Natural killer cell (primary cell): ENCODE measurements around the gene GSN. TPM values are rescaled to one million over a fixed set of nuclear protein-coding genes. Genes with fewer than 3 reads are reported as not detected.
A peak's percentile ranks its signal among the peaks of the same experiment; 100 is the strongest.

Experiments used
- ATAC-seq, 3 donors: fragments of 150-1000 bp in 2 of 3; fragments of 200-7000 bp in 1 of 3; cut with Tn5 transposase; 1 replicate in 1 of 3; 2 replicates in 2 of 3; pipeline ENCODE4 v1.10.0; 2021; ENCODE audit warnings: mild to moderate bottlenecking in 2 of 3, moderate library complexity in 2 of 3
- DNase-seq, 2 donors: peaks; one replicate each; pipeline versions ENCODE4 v3.0.0 to v3.0.0-alpha.2; 2013 to 2021; ENCODE audit warnings: mixed read lengths in 1 of 2
- H3K27ac ChIP-seq: one replicate; pipeline ENCODE4 v1.5.1; 2013; ENCODE audit warnings: mild to moderate bottlenecking, low read length
- H3K27me3 ChIP-seq: one replicate; pipeline ENCODE4 v1.6.1; 2013; ENCODE audit warnings: low read length; ENCODE audit not compliant: control insufficient read depth, insufficient read depth
- H3K36me3 ChIP-seq: one replicate; pipeline ENCODE4 v1.6.1; 2013; ENCODE audit warnings: low read length; ENCODE audit not compliant: control insufficient read depth, insufficient read depth
- H3K4me1 ChIP-seq: one replicate; pipeline ENCODE4 v1.6.1; 2013; ENCODE audit warnings: low read length; ENCODE audit not compliant: control insufficient read depth, insufficient read depth
- H3K4me3 ChIP-seq: one replicate; pipeline ENCODE4 v1.5.1; 2013; ENCODE audit warnings: low read length
- H3K9me3 ChIP-seq: one replicate; pipeline ENCODE4 v1.6.1; 2013; ENCODE audit warnings: low read length; ENCODE audit not compliant: control insufficient read depth, insufficient read depth
- H3K27ac Mint-ChIP-seq, 2 donors: one replicate each; pipeline ENCODE4 v1.8.0; 2022; ENCODE audit warnings: mild to moderate bottlenecking in 2 of 2, mixed read lengths in 2 of 2, moderate library complexity in 1 of 2
- H3K27me3 Mint-ChIP-seq, 2 donors: one replicate each; pipeline ENCODE4 v1.8.0; 2022; ENCODE audit warnings: low read depth in 2 of 2, mixed read lengths in 2 of 2
- H3K36me3 Mint-ChIP-seq: one replicate; pipeline ENCODE4 v1.8.0; 2022; ENCODE audit warnings: mixed read lengths
- H3K4me1 Mint-ChIP-seq, 2 donors: one replicate each; pipeline ENCODE4 v1.8.0; 2022; ENCODE audit warnings: mixed read lengths in 2 of 2
- H3K4me3 Mint-ChIP-seq: one replicate; pipeline ENCODE4 v1.8.0; 2022; ENCODE audit warnings: mild to moderate bottlenecking, moderate library complexity, mixed read lengths
- H3K9me3 Mint-ChIP-seq, 2 donors: one replicate each; pipeline ENCODE4 v1.8.0; 2022; ENCODE audit warnings: mixed read lengths in 2 of 2
- CTCF ChIP-seq: fragments of 200-600 bp; IDR thresholded peaks from one replicate; pipeline ENCODE4 v1.8.0; 2022; ENCODE audit warnings: antibody characterized with exemption
- WGBS: methylation state at CpG from one replicate; pipeline ENCODE4 v1.1.7; 2013; ENCODE audit warnings: missing lambda C conversion rate; ENCODE audit not compliant: insufficient coverage; 5-methylcytosine and 5-hydroxymethylcytosine counted together
- intact Hi-C: fragments of 100-400 bp; cut with micrococcal nuclease; formaldehyde crosslinking; loops from one replicate; pipeline ENCODE4 v1.14.2; 2022
- total RNA-seq, 4 donors: library from RNA; stranded (reverse); fragments of 120-200 nt in 1 of 4; gene quantifications; one replicate each; pipeline versions ENCODE4 v1.2.3 to v1.2.4, GENCODE V29; 2013 to 2022

Gene GSN
- total RNA-seq, 3 donors from 2014 or later (not counting 1 experiment from before 2014, with no cell fraction given): 92.9 to 103 (median 103) TPM

- Mint-ChIP-seq H3K27ac (peak overlapping the region in 1 of 2 donors; percentile 37), H3K4me1 (peaks cover 18 to 33% of the 10 kb centered on the region in 2 donors), H3K27me3 (no peaks in the 10 kb centered on the region), H3K9me3 (no peaks in the 10 kb centered on the region), H3K4me3 (peak overlapping the region; percentile 89), H3K36me3 (peaks cover 9% of the 10 kb centered on the region)
- Histone ChIP-seq H3K4me3 (peak overlapping the region; percentile 10), H3K27ac (no peak overlapping the region), H3K27me3 (no peaks in the 10 kb centered on the region), H3K9me3 (no peaks in the 10 kb centered on the region), H3K4me1 (peaks cover 23% of the 10 kb centered on the region), H3K36me3 (peaks cover 25% of the 10 kb centered on the region)
- TF ChIP-seq CTCF: no peak
- WGBS: 71% methylated on average over 13 of the region's 13 CpGs
- DNase-seq (no peak), ATAC-seq (no peak)
- intact Hi-C loops: no loop called here
Observed at GRCh38 chr9:121300283-121301119, 32.5 kb downstream of the GSN start.

- ATAC-seq: no peak
- Histone ChIP-seq H3K27me3 (no peaks in the 10 kb centered on the region), H3K27ac (no peak overlapping the region), H3K36me3 (peaks cover 28% of the 10 kb centered on the region), H3K4me3 (no peak overlapping the region), H3K4me1 (peaks cover 23% of the 10 kb centered on the region), H3K9me3 (no peaks in the 10 kb centered on the region)
- WGBS: 94% methylated on average over 11 of the region's 11 CpGs
- Mint-ChIP-seq H3K27ac (no peak overlapping the region), H3K27me3 (no peaks in the 10 kb centered on the region), H3K9me3 (no peaks in the 10 kb centered on the region), H3K4me1 (peaks cover 18 to 33% of the 10 kb centered on the region in 2 donors), H3K36me3 (peaks cover 9% of the 10 kb centered on the region), H3K4me3 (no peak overlapping the region)
- no peak for TF ChIP-seq CTCF
- no peak for DNase-seq
- intact Hi-C loops: no loop called here
Observed at GRCh38 chr9:121301881-121302286, 33.9 kb downstream of the GSN start.

- peaks cover 18 to 32% of the 10 kb centered on the region in 2 donors for H3K4me1 Mint-ChIP-seq
- H3K4me3 ChIP-seq: no peak overlapping the region
- H3K27ac Mint-ChIP-seq: no peak overlapping the region
- no peak for ATAC-seq
- H3K36me3 Mint-ChIP-seq: peaks cover 9% of the 10 kb centered on the region
- no peaks in the 10 kb centered on the region for H3K9me3 ChIP-seq
- H3K27ac ChIP-seq: no peak overlapping the region
- no peaks in the 10 kb centered on the region for H3K9me3 Mint-ChIP-seq
- H3K27me3 ChIP-seq: no peaks in the 10 kb centered on the region
- TF ChIP-seq CTCF: no peak
- H3K4me3 Mint-ChIP-seq: no peak overlapping the region
- DNase-seq: no peak
- no peaks in the 10 kb centered on the region for H3K27me3 Mint-ChIP-seq
- H3K4me1 ChIP-seq: peaks cover 23% of the 10 kb centered on the region
- intact Hi-C loops: no loop called here
- 94% methylated on average over 5 of the region's 5 CpGs for WGBS
- peaks cover 28% of the 10 kb centered on the region for H3K36me3 ChIP-seq
Observed at GRCh38 chr9:121302341-121302740, 34.4 kb downstream of the GSN start.
